Measurements from ENCODE around the gene WDR90.
"Not testable (repeated sequence)": the region's sequence is repeated elsewhere in the genome, so short reads cannot be mapped to it uniquely, and the experiment has no call there.

WDR90 gene

GRCh38 chr16:681746-682427, 32.7 kb downstream of the WDR90 start:
- DNase-seq: no peak
- in situ Hi-C loops (cut with MboI; ENCODE audit: low pct_unique_long_range_greater_than_20kb, low sequenced_read_pairs): no loop called here

GRCh38 chr16:682493-683395, 33.6 kb downstream of the WDR90 start:
- in situ Hi-C loops (cut with MboI; ENCODE audit: low pct_unique_long_range_greater_than_20kb, low sequenced_read_pairs): no loop called here
- no peak for DNase-seq

- no peak for DNase-seq
- in situ Hi-C loops (cut with MboI; ENCODE audit: low pct_unique_long_range_greater_than_20kb, low sequenced_read_pairs): no loop called here
Observed at GRCh38 chr16:683396-684070, 34.4 kb downstream of the WDR90 start.

- DNase-seq: peak; percentile 96
- in situ Hi-C loops (cut with MboI; ENCODE audit: low pct_unique_long_range_greater_than_20kb, low sequenced_read_pairs): no loop called here
Observed at GRCh38 chr16:684071-684794, 35.1 kb downstream of the WDR90 start, which contains the start of gene JMJD8. TSS of gene JMJD8 (minus strand) at chr16:684334. CDS start at chr16:684319, 15 bp downstream.

- no peak for DNase-seq
- in situ Hi-C loops (cut with MboI; ENCODE audit: low pct_unique_long_range_greater_than_20kb, low sequenced_read_pairs): no loop called here
Observed at GRCh38 chr16:684961-685696, 36.0 kb downstream of the WDR90 start.

- DNase-seq: no peak
- in situ Hi-C loops (cut with MboI; ENCODE audit: low pct_unique_long_range_greater_than_20kb, low sequenced_read_pairs): no loop called here
Observed at GRCh38 chr16:685967-686366, 36.8 kb downstream of the WDR90 start.

GRCh38 chr16:686459-687260, 37.5 kb downstream of the WDR90 start:
- no peak for DNase-seq
- in situ Hi-C loops (cut with MboI; ENCODE audit: low pct_unique_long_range_greater_than_20kb, low sequenced_read_pairs): no loop called here

GRCh38 chr16:687499-687898, 38.3 kb downstream of the WDR90 start:
- no peak for DNase-seq
- in situ Hi-C loops (cut with MboI; ENCODE audit: low pct_unique_long_range_greater_than_20kb, low sequenced_read_pairs): no loop called here

- in situ Hi-C loops (cut with MboI; ENCODE audit: low pct_unique_long_range_greater_than_20kb, low sequenced_read_pairs): no loop called here
- no peak for DNase-seq
Observed at GRCh38 chr16:689175-689897, 40.2 kb downstream of the WDR90 start.

- in situ Hi-C loops (cut with MboI; ENCODE audit: low pct_unique_long_range_greater_than_20kb, low sequenced_read_pairs); DNase-seq: not testable (repeated sequence)
Observed at GRCh38 chr16:691242-691641, 42.1 kb downstream of the WDR90 start.

GRCh38 chr16:692356-693108, 43.4 kb downstream of the WDR90 start:
- in situ Hi-C loops (cut with MboI; ENCODE audit: low pct_unique_long_range_greater_than_20kb, low sequenced_read_pairs): no loop called here

GRCh38 chr16:693364-693763, 44.2 kb downstream of the WDR90 start:
- in situ Hi-C loops (cut with MboI; ENCODE audit: low pct_unique_long_range_greater_than_20kb, low sequenced_read_pairs): no loop called here
- DNase-seq: no peak

More at GRCh38 chr16:692356-693108, 43.4 kb downstream of the WDR90 start:
- no peak for DNase-seq

- no peak for DNase-seq
- in situ Hi-C loops (cut with MboI; ENCODE audit: low pct_unique_long_range_greater_than_20kb, low sequenced_read_pairs): no loop called here
Observed at GRCh38 chr16:693766-694165, 44.6 kb downstream of the WDR90 start.

- no peak for DNase-seq
- in situ Hi-C loops (cut with MboI; ENCODE audit: low pct_unique_long_range_greater_than_20kb, low sequenced_read_pairs): no loop called here
Observed at GRCh38 chr16:694187-694862, 45.2 kb downstream of the WDR90 start.

GRCh38 chr16:694863-695354, 45.7 kb downstream of the WDR90 start:
- in situ Hi-C loops (cut with MboI; ENCODE audit: low pct_unique_long_range_greater_than_20kb, low sequenced_read_pairs): no loop called here
- no peak for DNase-seq

All from KBM-7 (cell line).